Muscle layer of colon (tissue), 2 donors: Measurements from ENCODE around the gene GPR148.
"Not testable (repeated sequence)": the region's sequence is repeated elsewhere in the genome, so short reads cannot be mapped to it uniquely, and the experiment has no call there.

Experiments
- H3K27ac ChIP-seq: one replicate; pipeline ENCODE4 v1.7.0; 2013; ENCODE audit warnings: low read depth, mild to moderate bottlenecking, low read length, moderate library complexity
- H3K27me3 ChIP-seq, 2 donors: one replicate each; pipeline ENCODE4 v1.7.0; 2013; ENCODE audit warnings: low read length in 2 of 2, mild to moderate bottlenecking in 2 of 2; ENCODE audit not compliant: insufficient read depth in 2 of 2, control insufficient read depth in 1 of 2
- H3K36me3 ChIP-seq: one replicate; pipeline ENCODE4 v1.7.0; 2013; ENCODE audit warnings: mild to moderate bottlenecking, low read length; ENCODE audit not compliant: insufficient read depth
- H3K4me1 ChIP-seq: one replicate; pipeline ENCODE4 v1.7.0; 2013; ENCODE audit warnings: mild to moderate bottlenecking, low read length; ENCODE audit not compliant: insufficient read depth
- H3K4me3 ChIP-seq, 2 donors: one replicate each; pipeline ENCODE4 v1.7.0; 2013; ENCODE audit warnings: low read length in 2 of 2, low read depth in 1 of 2, mild to moderate bottlenecking in 1 of 2, moderate library complexity in 1 of 2
- H3K9ac ChIP-seq: one replicate; pipeline ENCODE4 v1.7.0; 2013; ENCODE audit warnings: low read length
- H3K9me3 ChIP-seq: one replicate; pipeline ENCODE4 v1.7.0; 2013; ENCODE audit warnings: mild to moderate bottlenecking, low read length
- donor health status: abdominal sarcoma.
- donor health status: Adenocarcinoma of cecum.

GPR148 gene

GRCh38 chr2:130728549-130729316, at the start of gene GPR148:
Gene GPR148 (plus strand): TSS chr2:130729070. CDS start chr2:130729152, 82 bp downstream.
- no peaks in the 10 kb centered on the region for H3K9me3 ChIP-seq
- H3K4me3 ChIP-seq: peak within 1 kb of the TSS in 1 of 2 donors; percentile 72
- no peak within 1 kb of the TSS for H3K27ac ChIP-seq
- peaks cover 9% of the 10 kb centered on the region for H3K4me1 ChIP-seq
- H3K36me3 ChIP-seq: no peaks in the 10 kb centered on the region
- H3K9ac ChIP-seq: no peak within 1 kb of the TSS
- H3K27me3 ChIP-seq: no peaks in the 10 kb centered on the region

DNA sequence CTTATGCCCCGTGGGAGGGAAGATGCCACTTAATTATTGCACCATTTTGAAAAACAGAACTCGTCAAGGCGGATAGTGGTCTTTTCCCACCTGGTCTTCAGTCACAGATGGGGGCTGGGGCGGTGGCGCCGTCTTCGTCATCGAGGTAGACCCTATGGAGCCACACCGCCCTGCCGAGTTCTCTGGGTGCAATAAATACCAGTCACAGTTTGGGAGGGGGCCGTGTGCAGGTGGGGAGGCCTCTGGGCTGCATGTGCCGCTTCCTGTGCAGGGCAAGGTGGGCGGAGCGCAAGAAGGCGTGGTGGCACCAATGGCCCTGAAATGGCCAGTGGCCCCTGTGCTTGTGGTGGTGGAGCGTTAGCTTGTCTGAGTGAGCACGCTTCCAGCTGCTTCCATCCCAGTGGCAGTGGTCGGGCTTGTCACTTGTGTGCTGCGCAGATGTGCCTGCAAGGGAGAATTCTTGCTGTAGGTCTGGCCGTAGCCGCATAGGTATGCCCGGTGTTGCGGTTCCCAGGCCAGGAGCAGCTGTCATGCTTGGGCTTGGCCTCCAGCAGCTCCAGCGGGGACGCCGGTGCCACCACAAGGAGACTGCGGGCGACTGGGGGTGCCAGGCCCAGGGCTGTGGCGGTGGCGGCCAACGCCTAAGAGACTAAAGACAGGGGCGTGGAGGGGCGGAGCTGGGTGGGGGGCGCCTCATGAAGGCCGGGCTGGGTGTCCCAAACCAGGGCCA, 36.7 kb upstream of the GPR148 start:
- H3K4me1 ChIP-seq, H3K36me3 ChIP-seq, H3K27me3 ChIP-seq, H3K27ac ChIP-seq, H3K9ac ChIP-seq, H3K9me3 ChIP-seq, H3K4me3 ChIP-seq: not testable (repeated sequence)

DNA sequence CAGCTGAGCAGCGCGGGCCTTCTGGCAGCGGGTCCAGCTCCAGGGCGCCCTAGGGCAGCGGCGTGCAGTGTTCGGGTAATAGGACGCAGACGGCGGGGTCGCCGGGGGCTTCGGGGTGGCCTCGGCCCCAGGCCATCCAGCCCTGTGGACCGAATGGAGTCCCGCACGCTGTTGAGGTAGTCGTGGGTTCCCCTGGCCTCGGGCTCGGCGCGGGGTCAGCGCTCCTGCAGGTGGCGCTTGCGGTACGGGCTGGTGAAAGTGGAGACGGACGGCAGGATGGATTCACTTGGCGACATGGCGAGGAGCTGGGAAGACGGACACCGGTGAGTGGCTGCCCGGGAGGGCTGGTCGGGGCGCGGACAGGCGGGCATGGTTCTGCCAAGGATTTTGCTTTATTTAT, 35.4 kb upstream of the GPR148 start:
- H3K9me3 ChIP-seq, H3K9ac ChIP-seq, H3K27ac ChIP-seq, H3K4me1 ChIP-seq, H3K27me3 ChIP-seq, H3K36me3 ChIP-seq, H3K4me3 ChIP-seq: not testable (repeated sequence)

DNA sequence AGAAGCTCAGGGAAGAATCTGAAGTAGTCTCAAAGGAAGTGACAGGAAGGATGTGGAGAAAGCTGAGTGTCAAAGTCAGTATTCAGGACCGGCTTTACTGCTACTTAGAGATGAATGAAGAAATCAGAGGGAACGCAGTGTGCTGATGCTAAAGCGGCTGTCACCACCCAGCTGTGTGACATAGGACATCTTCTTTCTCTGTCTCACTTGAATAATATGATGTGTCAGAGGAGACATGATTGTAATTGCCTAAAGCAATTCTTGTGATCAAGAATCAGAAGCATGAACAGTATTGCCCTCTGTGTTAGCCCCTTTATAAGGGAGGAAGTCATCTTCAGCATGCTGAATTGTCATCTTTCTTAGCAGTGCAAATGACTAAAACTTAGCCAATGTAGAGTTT, 25.6 kb upstream of the GPR148 start:
- not testable (repeated sequence) for H3K27ac ChIP-seq, H3K9ac ChIP-seq, H3K4me3 ChIP-seq, H3K4me1 ChIP-seq, H3K27me3 ChIP-seq, H3K9me3 ChIP-seq, H3K36me3 ChIP-seq

DNA sequence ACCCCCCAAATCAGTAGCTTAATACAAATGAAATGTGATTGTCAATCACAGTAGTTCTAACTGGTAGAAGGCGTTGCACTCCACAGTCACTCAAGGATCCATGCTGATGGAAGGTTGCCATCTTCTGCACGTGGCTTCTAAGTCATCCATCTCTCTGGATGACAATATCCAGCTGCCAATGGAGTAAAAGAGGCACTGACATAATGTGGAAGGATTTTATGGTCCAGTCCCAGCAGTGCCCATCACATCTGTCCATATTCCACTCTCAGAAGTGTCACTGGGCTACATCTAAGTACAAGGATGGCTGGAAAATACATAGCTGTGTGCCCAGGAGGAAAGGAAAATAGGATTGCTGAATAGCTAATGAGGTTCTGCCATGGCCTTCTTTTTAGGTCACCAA, 14.1 kb upstream of the GPR148 start:
- not testable (repeated sequence) for H3K9ac ChIP-seq, H3K27ac ChIP-seq, H3K4me1 ChIP-seq, H3K27me3 ChIP-seq, H3K36me3 ChIP-seq, H3K4me3 ChIP-seq, H3K9me3 ChIP-seq

GRCh38 chr2:130720036-130720435, 8.8 kb upstream of the GPR148 start:
- no peak overlapping the region for H3K9ac ChIP-seq
- no peak overlapping the region for H3K27ac ChIP-seq
- no peak overlapping the region for H3K4me3 ChIP-seq
- H3K27me3 ChIP-seq: no peaks in the 10 kb centered on the region
- no peaks in the 10 kb centered on the region for H3K9me3 ChIP-seq
- no peaks in the 10 kb centered on the region for H3K4me1 ChIP-seq
- no peaks in the 10 kb centered on the region for H3K36me3 ChIP-seq

DNA sequence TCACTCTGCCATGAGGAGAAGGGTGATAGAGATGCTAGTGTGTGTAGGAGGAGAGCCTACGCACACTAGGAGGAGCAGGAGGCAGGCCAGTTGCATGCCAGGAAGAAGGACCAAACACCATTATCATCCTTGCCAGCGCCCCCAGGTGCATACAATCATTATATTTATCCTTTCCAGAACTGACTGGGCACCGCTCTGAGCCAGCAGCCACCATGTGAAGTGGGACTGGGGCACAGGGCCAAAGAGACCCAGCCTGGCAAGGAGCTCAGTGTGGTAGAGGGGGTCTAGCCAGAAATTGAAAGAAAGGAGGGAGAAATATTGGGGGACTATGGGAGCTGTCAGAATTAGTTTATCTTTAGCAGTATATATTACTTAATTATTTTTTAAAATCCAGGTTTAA, 8.3 kb upstream of the GPR148 start:
- Histone ChIP-seq H3K36me3 (no peaks in the 10 kb centered on the region), H3K27ac (no peak overlapping the region), H3K9ac (no peak overlapping the region), H3K4me1 (no peaks in the 10 kb centered on the region), H3K4me3 (no peak overlapping the region), H3K9me3 (no peaks in the 10 kb centered on the region), H3K27me3 (no peaks in the 10 kb centered on the region)

DNA sequence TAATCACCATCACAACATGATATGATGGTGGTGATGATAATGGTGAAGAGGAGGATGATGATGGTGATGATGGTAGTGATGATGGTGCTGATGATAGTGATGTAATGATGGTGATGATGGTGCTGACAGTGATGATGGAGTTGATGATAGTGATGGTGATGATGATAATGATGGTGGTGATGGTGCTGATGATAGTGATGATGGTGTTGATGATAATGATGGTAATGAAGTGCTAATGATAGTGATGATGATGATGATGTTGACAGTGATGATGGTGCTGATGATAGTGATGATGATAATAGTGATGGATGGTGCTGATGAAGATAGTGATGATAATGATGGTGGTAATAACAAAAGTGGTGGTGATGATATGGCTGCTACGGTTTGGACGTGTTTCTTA, 4.4 kb upstream of the GPR148 start:
- Histone ChIP-seq H3K27me3 (no peaks in the 10 kb centered on the region), H3K9me3 (no peaks in the 10 kb centered on the region), H3K4me1 (peaks cover 9% of the 10 kb centered on the region), H3K9ac (no peak overlapping the region), H3K4me3 (no peak overlapping the region), H3K36me3 (no peaks in the 10 kb centered on the region), H3K27ac (no peak overlapping the region)

DNA sequence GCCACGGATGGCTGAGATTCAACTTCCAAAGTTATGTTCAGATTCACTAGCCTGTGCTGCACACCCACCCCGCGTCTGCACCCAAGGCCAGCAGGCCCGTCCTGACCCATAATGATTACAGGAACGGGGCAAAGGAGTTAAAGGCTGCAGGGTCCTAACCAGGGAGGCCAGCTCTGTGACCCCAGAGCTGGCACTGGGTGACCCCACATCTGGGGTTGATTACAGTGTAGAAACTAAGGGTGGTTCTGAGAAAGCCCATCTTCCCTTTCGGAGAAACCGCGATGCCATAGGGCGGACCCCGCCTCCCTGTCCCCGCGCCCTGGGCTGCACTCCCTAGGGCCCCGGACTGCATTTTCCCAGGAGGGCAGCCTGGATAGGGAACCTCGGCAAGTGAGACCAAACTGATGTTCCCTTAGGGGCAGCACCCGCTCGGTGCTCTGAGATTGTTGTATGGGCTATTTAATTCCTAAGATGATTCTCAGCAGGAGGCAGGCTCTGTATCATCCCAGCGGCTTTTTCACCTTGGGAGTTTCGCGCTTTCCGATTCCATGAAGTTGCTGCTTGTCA, 2.2 kb upstream of the GPR148 start:
- no peak overlapping the region for H3K27ac ChIP-seq
- no peaks in the 10 kb centered on the region for H3K36me3 ChIP-seq
- H3K27me3 ChIP-seq: no peaks in the 10 kb centered on the region
- peaks cover 9% of the 10 kb centered on the region for H3K4me1 ChIP-seq
- no peaks in the 10 kb centered on the region for H3K9me3 ChIP-seq
- peak overlapping the region; percentile 30 for H3K9ac ChIP-seq
- peak overlapping the region; percentile 62 to 72 for H3K4me3 ChIP-seq

DNA sequence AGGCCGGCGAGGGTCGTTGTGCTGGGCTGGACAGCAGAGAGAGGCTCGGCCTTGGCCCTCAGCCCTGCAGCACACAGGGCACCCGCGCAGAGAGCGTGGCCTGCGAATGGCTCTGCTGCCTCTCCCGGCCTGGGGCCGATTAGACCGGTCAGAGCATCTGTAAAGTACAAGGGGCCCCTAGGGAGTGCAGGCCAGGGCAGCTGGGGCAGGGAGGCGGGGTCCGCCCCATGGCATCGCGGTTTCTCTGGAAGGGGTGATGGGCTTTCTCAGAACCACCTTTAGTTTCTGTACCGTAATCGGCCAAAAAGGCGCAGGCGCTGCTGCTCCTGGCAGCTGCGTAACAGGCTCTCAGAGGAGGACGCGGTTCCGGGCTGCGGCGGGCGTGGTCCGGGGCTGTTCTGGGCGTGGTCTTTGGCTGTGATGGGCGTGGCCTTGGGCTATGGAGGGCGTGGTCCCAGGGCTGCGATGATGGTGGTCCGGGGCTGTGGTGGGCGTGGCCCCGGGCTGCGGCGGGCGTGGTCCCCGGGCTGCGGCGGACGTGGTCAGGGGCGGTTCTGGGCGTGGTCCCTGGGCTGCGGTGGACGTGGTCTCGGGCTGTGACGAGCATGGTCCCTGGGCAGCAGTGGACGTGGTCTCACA, 1.5 kb upstream of the GPR148 start:
- Histone ChIP-seq H3K4me3 (peak overlapping the region; percentile 62 to 72), H3K27me3 (no peaks in the 10 kb centered on the region), H3K36me3 (no peaks in the 10 kb centered on the region), H3K4me1 (peaks cover 9% of the 10 kb centered on the region), H3K9me3 (no peaks in the 10 kb centered on the region), H3K9ac (peak overlapping the region; percentile 30), H3K27ac (no peak overlapping the region)

DNA sequence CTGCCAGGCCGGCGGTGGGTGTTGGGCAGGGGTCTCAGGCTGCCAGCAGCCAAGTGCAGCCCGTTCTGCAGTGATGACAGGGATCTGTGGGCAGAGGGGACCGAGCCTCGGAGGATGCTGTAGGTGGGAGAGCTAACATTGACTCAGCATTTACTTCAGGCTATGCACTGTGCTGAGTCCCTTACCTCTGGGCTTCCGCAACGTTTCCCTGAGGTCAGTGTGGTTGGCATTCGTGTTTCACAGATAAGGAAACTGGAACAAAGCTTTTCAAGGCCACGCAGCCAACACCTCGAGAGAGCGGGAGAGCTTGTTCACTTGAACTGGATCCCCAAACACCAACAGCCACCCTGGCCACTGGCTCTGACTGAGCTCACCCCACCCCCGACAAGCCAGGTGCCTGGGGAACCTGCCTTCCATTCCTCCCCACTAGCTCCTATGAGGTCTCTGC, 839 bp upstream of the GPR148 start:
- no peaks in the 10 kb centered on the region for H3K36me3 ChIP-seq
- H3K4me1 ChIP-seq: peaks cover 9% of the 10 kb centered on the region
- H3K27me3 ChIP-seq: no peaks in the 10 kb centered on the region
- H3K9ac ChIP-seq: no peak overlapping the region
- no peaks in the 10 kb centered on the region for H3K9me3 ChIP-seq
- no peak overlapping the region for H3K27ac ChIP-seq
- peak overlapping the region; percentile 62 to 72 for H3K4me3 ChIP-seq
